Activated CD4-positive, CD25-positive, alpha-beta regulatory T cell (primary cell): Measurements from ENCODE around the gene RGS6.

ENCODE experiments used
- DNase-seq, 4 experiments: peaks; one replicate each; lab custom pipeline; 2025; lab: John Stamatoyannopoulos, UW

Gene RGS6

GRCh38 chr14:72501439-72501838 lies 569.2 kb downstream of the RGS6 start:
- no peak for DNase-seq

GRCh38 chr14:72503271-72503670 lies 571.0 kb downstream of the RGS6 start:
- DNase-seq, result no peak

- DNase-seq, result no peak
Observed at GRCh38 chr14:72503696-72504368, 571.6 kb downstream of the RGS6 start.

GRCh38 chr14:72510566-72510965 lies 578.3 kb downstream of the RGS6 start:
- no peak for DNase-seq

- no peak for DNase-seq
Observed at GRCh38 chr14:72512281-72512680, 580.1 kb downstream of the RGS6 start.

GRCh38 chr14:72512925-72513324 lies 580.7 kb downstream of the RGS6 start:
- DNase-seq, result no peak

GRCh38 chr14:72513346-72513745 lies 581.1 kb downstream of the RGS6 start:
- DNase-seq, result no peak

GRCh38 chr14:72513965-72514659 lies 581.9 kb downstream of the RGS6 start:
- DNase-seq, result no peak

GRCh38 chr14:72514660-72515025 lies 582.4 kb downstream of the RGS6 start:
- no peak for DNase-seq

- DNase-seq, result no peak
Observed at GRCh38 chr14:72515779-72516770, 583.8 kb downstream of the RGS6 start.

- DNase-seq, result peak; percentile 25 to 54 (median 37)
Observed at GRCh38 chr14:72516936-72517700, 584.9 kb downstream of the RGS6 start.

GRCh38 chr14:72517736-72518135 lies 585.5 kb downstream of the RGS6 start:
- no peak for DNase-seq

- DNase-seq, result no peak
Observed at GRCh38 chr14:72518809-72519377, 586.7 kb downstream of the RGS6 start.

GRCh38 chr14:72519543-72519942 lies 587.3 kb downstream of the RGS6 start:
- DNase-seq, result no peak

GRCh38 chr14:72521045-72521444 lies 588.8 kb downstream of the RGS6 start:
- DNase-seq, result no peak

GRCh38 chr14:72521968-72522741 lies 589.9 kb downstream of the RGS6 start:
- no peak for DNase-seq

- DNase-seq, result no peak
Observed at GRCh38 chr14:72522847-72523246, 590.6 kb downstream of the RGS6 start.

- DNase-seq, result no peak
Observed at GRCh38 chr14:72523424-72524294, 591.4 kb downstream of the RGS6 start.

- no peak for DNase-seq
Observed at GRCh38 chr14:72524295-72524629, 592.0 kb downstream of the RGS6 start.
